ENCODE data around the gene SECISBP2. TPM values are rescaled to one million over a fixed set of nuclear protein-coding genes. Genes with fewer than 3 reads are reported as not detected.
"Not testable (repeated sequence)": the region's sequence is repeated elsewhere in the genome, so short reads cannot be mapped to it uniquely, and the experiment has no call there.

SECISBP2 gene
- total RNA-seq, 1 experiment from 2014 or later, result 25.7 TPM

- DNase-seq (ENCODE audit: low read depth), result no peak
Observed at GRCh38 chr9:89364666-89365531, 46.6 kb downstream of the SECISBP2 start.

- DNase-seq (ENCODE audit: low read depth), result no peak
Observed at GRCh38 chr9:89365532-89365912, 47.2 kb downstream of the SECISBP2 start.

DNA sequence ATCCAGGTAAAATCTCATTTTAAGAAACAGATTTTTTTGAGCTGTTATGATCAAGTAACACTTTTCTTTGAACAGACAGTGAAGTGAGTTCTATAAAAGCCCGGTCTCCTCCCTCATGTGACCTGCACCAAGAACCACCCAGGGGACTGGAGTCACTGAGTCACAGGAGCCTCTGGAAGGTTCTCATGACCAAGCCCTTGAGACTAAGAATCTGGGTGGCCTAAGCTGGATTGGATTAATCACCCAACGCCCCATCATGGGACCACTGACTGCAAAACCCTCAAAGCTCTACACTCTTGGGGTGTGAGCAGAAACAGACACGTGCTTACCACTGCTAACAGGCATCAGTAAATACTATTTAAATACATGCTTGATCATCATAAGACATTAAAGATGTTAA, 48.4 kb downstream of the SECISBP2 start:
- DNase-seq (ENCODE audit: low read depth), result no peak

- no peak for DNase-seq (ENCODE audit: low read depth)
Observed at GRCh38 chr9:89367281-89367680, 49.0 kb downstream of the SECISBP2 start.

DNA sequence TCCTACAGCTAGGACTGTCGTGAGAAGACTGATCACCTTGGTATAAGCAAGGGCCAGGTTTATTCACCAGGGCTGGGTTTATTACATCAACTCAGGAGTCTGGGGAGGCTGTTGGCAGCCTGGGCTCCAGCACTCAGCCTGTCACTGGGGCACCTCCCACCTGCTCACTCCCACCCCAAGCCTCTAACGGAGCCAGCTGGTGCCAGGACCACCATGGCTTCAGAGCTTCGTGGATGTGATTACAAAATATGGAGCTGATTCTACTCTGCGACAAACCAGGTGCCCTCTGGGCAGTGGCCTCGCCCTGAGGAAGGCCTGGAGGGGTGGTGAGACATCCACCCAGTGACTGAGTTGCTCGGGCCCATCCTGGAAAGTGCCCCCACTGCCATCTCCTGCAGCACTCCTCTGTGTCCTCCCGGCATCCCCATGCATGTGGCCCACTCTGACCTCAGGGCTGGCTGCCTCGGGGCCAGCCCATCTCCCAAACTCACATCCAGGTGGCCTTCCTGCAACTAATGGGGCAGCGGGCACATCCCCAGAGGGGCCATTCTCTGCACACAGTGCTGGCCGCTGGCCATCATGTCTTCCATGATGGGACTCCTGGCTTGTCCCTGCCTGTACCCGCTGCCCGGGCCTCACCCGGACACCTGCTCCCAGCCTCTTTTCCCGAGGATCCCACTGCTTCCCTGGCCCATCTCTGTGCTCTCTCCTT, 49.6 kb downstream of the SECISBP2 start:
- no peak for DNase-seq (ENCODE audit: low read depth)

DNA sequence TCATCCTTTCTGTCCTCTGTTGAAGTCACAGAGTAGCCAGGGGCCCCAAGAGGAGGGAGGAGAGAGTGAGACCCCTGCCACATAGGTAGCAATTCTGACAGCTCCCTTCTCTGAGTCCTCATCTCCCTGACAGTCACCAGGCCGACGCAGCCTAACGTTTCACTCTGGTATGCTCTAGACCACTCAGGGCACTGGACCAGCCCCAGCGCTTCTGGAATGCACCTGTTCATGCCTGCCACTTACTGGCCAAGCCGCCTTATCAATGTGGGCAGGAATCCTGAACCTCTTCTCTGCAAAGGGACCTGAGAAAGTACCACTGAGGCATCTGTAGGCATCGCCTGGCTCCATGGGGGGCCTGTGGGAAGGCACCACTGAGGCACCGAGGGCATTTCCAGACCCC, 50.2 kb downstream of the SECISBP2 start:
- no peak for DNase-seq (ENCODE audit: low read depth)

GRCh38 chr9:89368978-89369377, 50.7 kb downstream of the SECISBP2 start:
- no peak for DNase-seq (ENCODE audit: low read depth)

DNA sequence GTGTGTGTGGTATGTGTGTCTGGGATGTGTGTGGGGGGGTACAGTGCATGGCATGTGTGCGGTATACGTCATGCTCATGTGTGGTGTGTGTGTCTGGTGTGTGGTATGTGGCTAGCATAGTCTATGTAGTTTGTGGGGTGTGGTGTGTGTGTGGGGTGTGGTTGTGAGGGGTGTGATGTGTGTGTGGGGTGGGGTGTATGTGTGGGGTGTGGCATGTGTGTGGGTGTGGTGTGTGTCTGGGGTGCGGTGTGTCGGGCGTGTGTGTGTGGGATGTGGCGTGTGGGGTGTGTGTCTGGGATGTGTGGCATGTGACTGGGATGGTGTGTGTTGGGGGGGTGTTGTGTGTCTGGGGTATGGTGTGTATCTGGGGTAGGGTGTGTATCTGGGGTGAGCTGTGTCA, 52.3 kb downstream of the SECISBP2 start:
- no peak for DNase-seq (ENCODE audit: low read depth)

GRCh38 chr9:89371791-89372190, 53.5 kb downstream of the SECISBP2 start:
- DNase-seq (ENCODE audit: low read depth), result not testable (repeated sequence)

- DNase-seq (ENCODE audit: low read depth), result no peak
Observed at GRCh38 chr9:89372230-89372816, 54.0 kb downstream of the SECISBP2 start.

DNA sequence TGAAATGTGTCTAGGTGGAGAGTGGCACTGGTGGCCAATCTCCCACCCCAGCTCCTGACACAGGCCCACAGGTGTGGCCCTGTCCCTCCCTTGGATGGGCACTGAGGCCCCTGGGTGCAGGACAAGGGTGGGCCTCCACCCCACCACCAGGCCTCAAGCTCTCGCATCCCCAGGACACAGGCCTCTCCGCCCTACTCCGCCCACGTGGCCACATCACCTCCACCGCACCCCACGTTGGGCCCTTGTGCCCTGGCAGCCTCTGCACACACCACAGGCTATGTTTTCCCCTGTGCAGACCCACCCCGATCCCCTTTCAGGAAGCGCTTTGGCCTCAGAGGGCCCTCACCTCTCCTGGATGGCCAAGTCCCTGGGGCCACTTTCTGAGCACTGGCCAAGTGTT, 54.7 kb downstream of the SECISBP2 start:
- DNase-seq (ENCODE audit: low read depth), result no peak

DNA sequence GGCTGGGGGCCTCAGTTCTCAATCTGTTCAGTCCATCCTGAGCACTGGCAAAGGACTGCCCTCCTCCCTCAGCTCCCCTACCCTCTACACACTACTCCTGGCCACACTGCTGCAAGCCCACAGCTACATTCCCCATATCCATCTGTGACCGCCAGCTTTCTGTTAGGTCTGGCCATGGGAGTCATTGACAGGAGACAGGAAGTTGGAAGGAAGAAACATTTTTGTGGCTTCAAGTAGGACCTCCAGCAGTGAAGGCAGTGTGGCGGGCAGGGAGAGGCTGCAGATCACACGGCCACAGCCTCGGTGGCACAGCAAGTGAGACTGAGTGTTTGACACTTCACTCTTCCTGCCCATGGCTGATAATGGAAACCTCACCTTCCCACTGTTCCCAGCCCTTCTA, 55.9 kb downstream of the SECISBP2 start:
- DNase-seq (ENCODE audit: low read depth), result peak; percentile 85

GRCh38 chr9:89375191-89375760, 57.0 kb downstream of the SECISBP2 start:
- no peak for DNase-seq (ENCODE audit: low read depth)

- DNase-seq (ENCODE audit: low read depth), result no peak
Observed at GRCh38 chr9:89376286-89376685, 58.0 kb downstream of the SECISBP2 start.

- no peak for DNase-seq (ENCODE audit: low read depth)
Observed at GRCh38 chr9:89376741-89377351, 58.5 kb downstream of the SECISBP2 start.

DNA sequence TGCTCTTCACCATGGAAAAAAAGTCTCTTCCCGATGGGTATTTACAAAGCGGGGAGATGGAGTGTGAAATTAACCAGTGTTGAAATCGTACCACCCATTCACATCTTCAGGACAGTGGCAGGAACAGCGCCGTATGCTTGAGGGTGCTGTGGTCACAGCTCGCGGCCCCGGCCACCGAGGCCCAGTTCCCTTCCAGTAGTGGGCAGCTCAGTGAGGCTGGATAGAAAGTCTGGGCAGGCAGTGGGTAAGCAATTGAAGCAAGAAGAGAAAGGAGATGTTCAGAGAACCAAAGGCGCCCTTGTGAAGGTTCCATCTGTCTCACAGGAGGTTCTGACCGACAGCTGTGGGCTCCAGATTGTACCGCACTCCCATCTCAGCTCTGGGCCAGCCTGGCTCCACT, 59.1 kb downstream of the SECISBP2 start:
- DNase-seq (ENCODE audit: low read depth), result no peak

- DNase-seq (ENCODE audit: low read depth), result no peak
Observed at GRCh38 chr9:89378541-89378940, 60.2 kb downstream of the SECISBP2 start.

DNA sequence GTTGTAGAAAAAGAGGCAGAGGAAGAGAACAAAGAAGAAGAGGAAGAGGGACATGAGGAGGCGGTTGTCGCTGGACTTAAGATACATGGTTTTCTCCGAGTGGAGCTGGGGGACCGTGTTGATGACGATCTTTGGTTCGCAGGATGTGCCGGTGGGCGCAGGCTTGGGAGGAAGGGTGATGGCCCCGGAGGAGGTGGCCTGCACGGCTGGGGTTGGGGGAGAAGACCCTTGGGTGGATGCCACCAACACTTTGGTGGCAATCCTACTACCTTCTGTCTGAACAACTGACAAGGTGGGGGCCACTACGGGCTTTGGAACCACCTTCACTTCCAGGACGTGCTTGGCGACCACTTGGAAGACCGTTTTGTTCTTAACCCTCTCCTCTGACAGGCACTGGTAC, 60.7 kb downstream of the SECISBP2 start:
- DNase-seq (ENCODE audit: low read depth), result no peak

GRCh38 chr9:89379508-89380115, 61.3 kb downstream of the SECISBP2 start:
- no peak for DNase-seq (ENCODE audit: low read depth)

DNA sequence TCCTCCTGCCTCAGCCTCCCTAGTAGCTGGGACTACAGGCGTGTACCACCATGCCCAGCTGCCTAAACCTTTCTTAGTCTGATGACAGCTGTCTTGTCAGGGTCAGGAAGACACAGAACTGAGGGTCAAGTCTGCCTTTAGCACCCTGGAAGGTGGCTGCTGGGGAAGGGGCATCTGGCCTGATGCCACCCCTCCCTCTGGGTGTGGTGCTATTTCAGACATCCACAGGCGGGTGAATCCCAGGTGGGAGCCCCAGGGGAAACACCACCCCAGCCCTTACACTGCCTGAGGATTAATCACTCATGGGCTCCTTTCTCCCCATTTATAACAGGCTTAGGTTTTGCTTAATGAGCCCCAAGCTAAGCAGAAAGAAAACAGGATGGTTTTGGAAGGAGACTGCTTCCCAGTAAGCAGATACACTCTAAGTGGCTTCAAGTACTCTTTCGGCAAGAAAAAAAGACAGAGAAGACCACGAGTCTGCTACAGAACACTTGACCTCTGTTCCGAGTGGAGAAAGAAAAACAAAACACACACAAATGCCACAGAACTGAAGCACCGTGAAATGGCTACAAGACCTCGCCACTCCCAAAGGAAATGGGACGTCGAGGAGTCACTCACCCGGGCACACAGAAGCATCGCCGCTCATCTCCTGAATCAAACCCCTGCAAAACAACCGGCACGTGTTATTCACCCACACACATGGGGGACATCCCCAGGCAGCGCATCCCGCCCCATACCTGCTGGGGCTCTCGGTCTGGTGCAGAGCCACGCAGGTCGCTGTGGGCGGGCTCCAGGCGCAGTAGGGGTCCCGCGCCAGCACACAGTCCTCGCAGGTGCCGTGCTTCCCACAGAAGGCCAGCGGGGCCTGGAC, 62.4 kb downstream of the SECISBP2 start:
- no peak for DNase-seq (ENCODE audit: low read depth)

GRCh38 chr9:89381308-89381609, 63.0 kb downstream of the SECISBP2 start:
- DNase-seq (ENCODE audit: low read depth), result no peak

All from Daoy (cell line).